ENCODE data around the gene OVOL2.

GRCh38 chr20:18066421-18067333 lies 9.0 kb upstream of the OVOL2 start:
- TF ChIP-seq YY1 (IDR thresholded peaks at IDR 0.05; ENCODE audit: insufficient read depth, insufficient read length) (no peak), SUZ12 (IDR thresholded peaks at IDR 0.05; ENCODE audit: extremely low read depth, insufficient read depth, insufficient read length) (no peak)

Measured in NT2/D1 (cell line).